Activated CD4-positive, alpha-beta T cell treated with anti-CD3 and anti-CD28 coated beads, Interleukin-2, amount 10 ng/mL, durations not matched to agents 7 days and 5 days (primary cell): Measurements from ENCODE around the gene NHLRC1. TPM values are rescaled to one million over a fixed set of nuclear protein-coding genes. Genes with fewer than 3 reads are reported as not detected.
"Not testable (repeated sequence)": the region's sequence is repeated elsewhere in the genome, so short reads cannot be mapped to it uniquely, and the experiment has no call there.

ENCODE experiments used
- CTCF ChIA-PET: fragments of 350-600 bp; sonication (Branson Sonifier 250); formaldehyde crosslinking; loops from one replicate; lab custom pipeline; 2021; ENCODE audit warnings: antibody characterized with exemption; lab: Charles Lee
- POLR2A ChIA-PET: fragments of 350-600 bp; sonication (Branson Sonifier 250); formaldehyde crosslinking; loops from one replicate; lab custom pipeline; 2021; ENCODE audit warnings: antibody characterized with exemption; lab: Charles Lee
- DNase-seq: peaks from one replicate; pipeline ENCODE4 v3.0.0-alpha.2; 2020
- H3K27ac Mint-ChIP-seq: one replicate; pipeline ENCODE4 v1.8.0; 2021; ENCODE audit warnings: mild to moderate bottlenecking, moderate library complexity, mixed read lengths
- H3K27me3 Mint-ChIP-seq: one replicate; pipeline ENCODE4 v1.8.0; 2021; ENCODE audit warnings: mixed read lengths
- H3K36me3 Mint-ChIP-seq: one replicate; pipeline ENCODE4 v1.8.0; 2021; ENCODE audit warnings: low read depth, mixed read lengths
- H3K4me1 Mint-ChIP-seq: one replicate; pipeline ENCODE4 v1.8.0; 2021; ENCODE audit warnings: mixed read lengths
- H3K4me3 Mint-ChIP-seq: one replicate; pipeline ENCODE4 v1.8.0; 2021; ENCODE audit warnings: mild to moderate bottlenecking, moderate library complexity, mixed read lengths
- H3K9me3 Mint-ChIP-seq: one replicate; pipeline ENCODE4 v1.8.0; 2021; ENCODE audit warnings: mixed read lengths
- total RNA-seq, 2 experiments: library from RNA; stranded (reverse); gene quantifications; one replicate each; pipeline ENCODE4 v1.2.3, GENCODE V29; 2021

NHLRC1 gene
- total RNA-seq, 2 experiments from 2014 or later, result 0.08 TPM; not detected in 1

DNA sequence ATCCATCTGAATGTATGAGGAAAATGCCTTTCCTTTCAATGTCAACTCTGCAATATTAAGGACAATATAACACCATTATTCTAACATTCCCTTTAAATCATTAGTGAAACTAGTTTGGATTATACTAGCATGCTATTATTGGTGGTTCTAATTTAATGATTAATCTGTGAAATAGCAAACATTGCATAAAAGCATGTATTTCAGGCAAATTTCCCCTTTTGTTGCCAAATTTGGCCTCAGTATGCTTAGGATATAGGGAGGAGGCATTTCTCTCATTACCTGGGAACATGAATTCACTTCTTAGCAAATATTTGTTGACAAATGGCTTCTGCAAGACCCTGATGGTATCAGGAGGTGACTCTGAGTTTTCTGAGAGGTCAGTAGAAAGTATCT, 30.8 kb upstream of the NHLRC1 start:
- Mint-ChIP-seq H3K27ac (no peak overlapping the region), H3K27me3 (no peaks in the 10 kb centered on the region), H3K4me1 (peaks cover 27% of the 10 kb centered on the region), H3K4me3 (no peak overlapping the region), H3K9me3 (no peaks in the 10 kb centered on the region), H3K36me3 (peaks cover 4% of the 10 kb centered on the region)
- no peak for DNase-seq
- POLR2A ChIA-PET, result interaction anchor here (0.6 kb wide), 1 partner anchor 1138 kb away, joined by 11 read pairs; no protein-coding TSS in a partner anchor
- CTCF ChIA-PET, result interaction anchor here (1.2 kb wide), 1 partner anchor 451 kb away, joined by 3 read pairs; no protein-coding TSS in a partner anchor

DNA sequence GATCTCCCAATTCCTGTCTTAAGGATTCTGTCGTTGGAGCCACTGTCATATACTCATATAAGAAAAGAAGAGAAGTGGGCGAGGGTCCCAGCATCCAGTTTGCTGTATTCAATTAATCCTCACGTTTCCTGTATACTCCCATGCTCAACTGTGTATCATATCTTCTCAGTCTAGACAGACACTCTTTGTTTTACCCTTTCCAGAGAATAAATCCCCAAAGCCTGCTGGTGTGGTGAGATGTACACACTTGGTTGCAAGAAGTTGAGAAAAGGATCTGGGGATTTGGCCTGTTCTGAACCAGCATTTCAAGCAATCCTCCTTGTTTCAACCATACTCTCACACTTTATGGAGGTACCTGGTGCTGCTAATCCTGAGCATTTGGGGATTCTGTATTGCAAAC, 29.3 kb upstream of the NHLRC1 start:
- CTCF ChIA-PET, result interaction anchor here (1.4 kb wide), 1 partner anchor 51 kb away, joined by 4 read pairs; no protein-coding TSS in a partner anchor
- no peak overlapping the region for H3K27ac Mint-ChIP-seq
- POLR2A ChIA-PET, result no interaction called here
- H3K9me3 Mint-ChIP-seq, result no peaks in the 10 kb centered on the region
- DNase-seq, result no peak
- no peaks in the 10 kb centered on the region for H3K27me3 Mint-ChIP-seq
- peaks cover 27% of the 10 kb centered on the region for H3K4me1 Mint-ChIP-seq
- H3K36me3 Mint-ChIP-seq, result peaks cover 4% of the 10 kb centered on the region
- H3K4me3 Mint-ChIP-seq, result no peak overlapping the region

DNA sequence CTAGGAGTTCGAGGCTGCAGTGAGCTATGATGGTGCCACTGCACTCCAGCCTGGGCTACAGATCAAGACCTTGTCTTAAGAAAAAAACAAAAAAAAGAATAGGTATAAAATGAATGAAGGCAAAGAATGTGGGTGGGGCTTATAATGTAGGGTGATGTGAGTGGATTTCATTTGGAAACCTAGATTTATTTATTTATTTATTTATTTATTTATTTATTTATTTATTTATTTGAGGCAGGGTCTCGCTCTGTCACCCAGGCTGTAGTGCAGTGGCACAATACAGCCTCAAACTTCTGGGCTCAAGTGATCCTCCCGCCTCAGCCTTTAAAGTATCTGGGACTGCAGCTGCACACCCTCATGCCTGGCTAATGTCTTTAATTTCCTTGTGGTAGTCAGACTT, 28.9 kb upstream of the NHLRC1 start:
- H3K27ac Mint-ChIP-seq, result not testable (repeated sequence)

DNA sequence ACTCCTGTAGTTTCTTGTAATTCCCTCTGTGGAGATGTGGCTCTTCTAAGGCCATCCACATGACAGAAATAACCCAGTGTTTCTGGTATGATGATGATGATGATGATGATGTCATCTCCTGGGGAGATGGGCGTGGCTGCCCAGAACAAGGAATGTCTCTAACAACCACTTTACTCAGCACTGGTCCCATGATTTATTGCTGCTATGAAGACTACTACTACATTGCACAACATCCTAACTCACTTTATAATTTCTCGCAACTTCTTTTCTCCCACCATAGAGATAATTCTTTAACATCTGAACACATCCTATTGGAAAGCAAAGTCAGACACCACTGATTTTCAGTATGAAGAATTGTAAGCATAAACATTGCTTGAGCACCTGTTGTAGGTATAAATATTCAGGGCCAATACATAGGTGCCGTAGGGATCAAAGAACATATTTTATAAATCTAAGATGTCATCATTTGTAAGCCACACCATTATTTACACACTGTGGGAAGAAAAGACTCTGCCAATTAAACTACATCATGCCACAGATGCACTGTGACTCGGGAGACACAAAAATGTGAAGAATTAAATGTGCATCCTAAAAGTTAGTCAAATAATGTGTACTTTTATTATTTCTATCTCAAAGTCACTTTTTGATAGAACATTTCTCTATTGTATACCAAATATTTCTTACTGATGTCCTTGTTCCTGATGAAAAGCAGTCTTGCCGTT, 26.0 kb upstream of the NHLRC1 start:
- H3K27me3 Mint-ChIP-seq, result no peaks in the 10 kb centered on the region
- no peak overlapping the region for H3K4me3 Mint-ChIP-seq
- ChIA-PET POLR2A (no interaction called here), CTCF (interaction anchor here (0.6 kb wide), 2 partner anchors 242 to 1009 kb away, joined by 3 to 7 read pairs; no protein-coding TSS in a partner anchor)
- peaks cover 8% of the 10 kb centered on the region for H3K4me1 Mint-ChIP-seq
- no peak overlapping the region for H3K27ac Mint-ChIP-seq
- peaks cover 2% of the 10 kb centered on the region for H3K36me3 Mint-ChIP-seq
- no peaks in the 10 kb centered on the region for H3K9me3 Mint-ChIP-seq
- DNase-seq, result no peak

More for the DNA sequence above, 28.9 kb upstream of the NHLRC1 start:
- CTCF ChIA-PET, result interaction anchor here (1.4 kb wide), 1 partner anchor 51 kb away, joined by 4 read pairs; no protein-coding TSS in a partner anchor
- H3K4me3 Mint-ChIP-seq, H3K27me3 Mint-ChIP-seq, H3K36me3 Mint-ChIP-seq, DNase-seq, POLR2A ChIA-PET, H3K9me3 Mint-ChIP-seq: not testable (repeated sequence)
- H3K4me1 Mint-ChIP-seq, result peaks cover 24% of the 10 kb centered on the region

DNA sequence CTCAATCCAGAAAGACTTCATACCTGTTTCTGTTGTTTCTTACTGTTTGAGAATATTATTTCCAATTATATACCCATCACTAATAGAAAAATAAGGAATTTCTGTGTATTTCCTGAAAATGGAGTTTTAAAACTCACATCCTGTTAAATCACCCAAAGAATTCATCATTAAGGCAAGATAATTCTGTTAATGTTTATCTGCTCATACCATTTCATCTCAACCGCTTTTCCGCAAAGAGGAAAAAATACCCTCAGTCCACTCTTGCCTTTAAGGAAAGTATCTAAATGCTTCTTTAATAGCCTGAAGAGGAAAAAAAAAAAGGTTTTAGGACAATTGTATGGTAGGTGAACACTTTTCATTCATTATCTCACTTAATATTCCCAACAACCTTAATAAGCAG, 25.1 kb upstream of the NHLRC1 start:
- Mint-ChIP-seq H3K36me3 (peaks cover 6% of the 10 kb centered on the region), H3K4me1 (peaks cover 2% of the 10 kb centered on the region), H3K9me3 (no peaks in the 10 kb centered on the region), H3K27ac (no peak overlapping the region), H3K27me3 (no peaks in the 10 kb centered on the region), H3K4me3 (no peak overlapping the region)
- CTCF ChIA-PET, result interaction anchor here (0.6 kb wide), 2 partner anchors 243 to 1010 kb away, joined by 3 to 7 read pairs; no protein-coding TSS in a partner anchor
- DNase-seq, result no peak
- POLR2A ChIA-PET, result no interaction called here

DNA sequence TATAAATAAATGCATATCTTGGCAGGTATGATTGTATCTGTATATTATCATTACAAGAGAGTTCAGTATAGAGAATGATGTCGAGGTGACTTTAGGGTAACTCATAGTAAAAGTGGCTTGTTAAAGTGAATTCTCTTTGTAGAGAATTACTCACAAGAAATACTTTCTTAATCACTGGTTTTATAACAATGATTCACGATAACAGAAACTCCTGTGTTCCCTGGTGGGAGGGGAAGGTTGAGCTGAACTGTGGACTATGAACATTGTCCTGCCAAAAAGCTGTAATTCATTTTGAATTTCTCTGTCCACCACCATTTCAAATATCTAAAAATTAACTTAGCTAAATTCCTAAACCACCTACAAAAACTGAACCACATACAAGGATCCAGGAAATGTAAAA, 24.7 kb upstream of the NHLRC1 start:
- Mint-ChIP-seq H3K36me3 (peaks cover 8% of the 10 kb centered on the region), H3K27ac (no peak overlapping the region), H3K9me3 (no peaks in the 10 kb centered on the region), H3K4me1 (no peaks in the 10 kb centered on the region), H3K4me3 (no peak overlapping the region), H3K27me3 (no peaks in the 10 kb centered on the region)
- ChIA-PET CTCF (no interaction called here), POLR2A (no interaction called here)
- DNase-seq, result no peak

DNA sequence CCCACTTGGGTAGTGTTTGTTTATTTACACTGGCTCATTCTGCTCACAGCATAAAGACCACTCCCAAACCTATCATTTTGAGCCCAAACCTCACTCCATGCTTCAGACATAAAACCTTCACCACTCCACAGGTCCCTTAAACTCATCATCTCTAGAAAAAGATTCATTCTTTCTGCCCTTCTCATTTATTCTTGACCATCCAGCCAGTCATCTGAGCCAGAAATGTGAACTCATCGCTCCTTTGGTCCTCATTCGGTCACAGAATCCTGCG, 20.0 kb upstream of the NHLRC1 start:
- Mint-ChIP-seq H3K4me3 (no peak overlapping the region), H3K4me1 (no peaks in the 10 kb centered on the region), H3K27ac (no peak overlapping the region), H3K36me3 (peaks cover 6% of the 10 kb centered on the region), H3K27me3 (no peaks in the 10 kb centered on the region), H3K9me3 (no peaks in the 10 kb centered on the region)
- ChIA-PET POLR2A (no interaction called here), CTCF (interaction anchor here (0.6 kb wide), 1 partner anchor 1294 kb away, joined by 3 read pairs; no protein-coding TSS in a partner anchor)
- no peak for DNase-seq

DNA sequence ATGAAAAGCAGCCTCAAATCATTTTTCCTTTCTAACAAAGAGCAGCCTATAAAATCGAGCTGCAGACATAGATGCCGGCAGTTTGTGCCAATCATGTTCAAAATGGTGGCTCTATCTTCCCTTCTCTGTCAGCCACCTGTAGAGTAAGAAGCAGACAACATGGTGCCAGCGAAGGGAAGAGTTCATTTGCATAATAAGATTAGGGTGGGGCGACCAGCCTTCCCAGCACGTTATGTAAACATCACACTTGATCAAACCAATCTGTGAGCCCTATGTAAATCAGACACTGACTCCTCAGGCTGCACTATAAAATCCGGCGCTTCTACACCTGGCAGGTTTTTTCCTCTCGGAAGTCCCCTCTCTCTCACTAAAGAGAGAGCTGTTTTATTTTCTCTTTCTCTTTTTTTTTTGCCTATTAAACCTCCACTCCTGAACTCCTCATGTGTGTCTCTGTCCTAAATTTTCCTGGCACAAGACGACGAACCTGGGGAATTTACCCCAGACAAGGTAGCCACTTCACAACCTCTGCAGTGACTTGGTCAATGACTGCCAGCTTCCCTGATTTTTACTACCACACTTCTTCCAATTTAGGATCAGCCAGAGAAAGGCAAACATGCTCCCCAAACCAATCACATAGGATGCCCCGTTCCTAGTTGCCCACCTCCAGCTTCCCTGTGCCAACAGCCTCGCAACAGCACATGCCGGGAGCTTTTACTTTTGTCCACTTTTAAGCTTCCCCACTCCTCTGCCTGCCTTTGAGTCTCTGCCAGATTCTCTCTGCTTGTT, 19.5 kb upstream of the NHLRC1 start:
- Mint-ChIP-seq H3K4me1 (no peaks in the 10 kb centered on the region), H3K9me3 (no peaks in the 10 kb centered on the region), H3K27ac (no peak overlapping the region), H3K4me3 (no peak overlapping the region), H3K36me3 (peaks cover 6% of the 10 kb centered on the region), H3K27me3 (no peaks in the 10 kb centered on the region)
- no peak for DNase-seq
- CTCF ChIA-PET, result interaction anchor here (0.6 kb wide), 1 partner anchor 1293 kb away, joined by 3 read pairs; no protein-coding TSS in a partner anchor
- POLR2A ChIA-PET, result no interaction called here

DNA sequence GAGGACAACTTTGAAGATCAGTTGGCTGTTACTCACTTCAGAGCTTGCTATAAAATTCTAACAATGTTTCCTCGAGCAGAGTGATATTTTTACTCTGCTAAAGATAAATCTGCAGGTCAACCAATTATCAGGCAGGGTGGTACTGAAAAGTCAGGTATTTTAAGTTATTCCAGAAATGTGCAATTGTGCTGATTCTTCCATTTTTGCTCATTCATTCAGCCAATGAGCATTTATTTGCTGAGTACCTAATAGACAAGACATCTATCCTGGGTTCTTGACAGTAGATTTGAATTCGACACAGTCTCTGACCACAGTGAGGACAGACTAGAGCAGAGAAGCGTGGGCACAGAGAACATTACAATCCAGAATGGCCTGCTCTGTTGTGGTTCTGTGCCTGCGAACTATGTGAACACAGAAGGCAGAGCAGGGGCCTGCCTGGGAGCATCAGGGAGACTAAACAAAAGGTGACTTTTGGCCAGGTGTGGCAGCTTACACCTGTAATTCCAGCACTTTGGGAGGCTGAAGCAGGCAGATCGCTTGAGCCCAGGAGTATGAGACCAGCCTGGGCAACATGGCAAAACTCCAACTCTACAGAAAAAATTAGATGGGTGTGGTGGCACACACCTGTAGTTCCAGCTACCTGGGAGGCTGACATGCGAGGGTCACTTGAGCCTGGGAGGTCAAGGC, 17.6 kb upstream of the NHLRC1 start:
- Mint-ChIP-seq H3K36me3 (peaks cover 8% of the 10 kb centered on the region), H3K27me3 (no peaks in the 10 kb centered on the region), H3K4me3 (no peak overlapping the region), H3K9me3 (no peaks in the 10 kb centered on the region), H3K27ac (no peak overlapping the region), H3K4me1 (peaks cover 2% of the 10 kb centered on the region)
- no peak for DNase-seq
- CTCF ChIA-PET, result no interaction called here
- POLR2A ChIA-PET, result no interaction called here

DNA sequence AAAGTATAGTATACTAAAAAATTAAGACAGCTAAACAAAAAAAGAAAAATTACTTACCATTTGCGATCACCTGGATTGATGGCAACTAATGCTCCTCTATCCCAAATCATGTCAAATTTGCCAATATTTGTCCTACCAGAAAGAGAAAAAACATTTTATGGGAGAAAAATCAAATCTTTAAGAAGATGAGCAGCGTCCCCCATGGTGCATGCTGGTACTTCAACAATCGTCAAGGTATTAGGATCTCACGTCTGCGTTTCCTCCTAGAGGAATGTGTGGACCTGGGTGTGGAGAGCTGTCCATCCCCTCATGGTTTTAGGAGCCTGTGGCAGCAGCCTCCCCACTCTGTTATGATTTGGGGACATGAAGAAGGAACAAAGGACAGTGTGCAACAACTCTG, 16.4 kb upstream of the NHLRC1 start:
- no peaks in the 10 kb centered on the region for H3K27me3 Mint-ChIP-seq
- peaks cover 10% of the 10 kb centered on the region for H3K36me3 Mint-ChIP-seq
- DNase-seq, result no peak
- POLR2A ChIA-PET, result no interaction called here
- CTCF ChIA-PET, result interaction anchor here (0.6 kb wide), 1 partner anchor 103 kb away, joined by 3 read pairs; no protein-coding TSS in a partner anchor
- peaks cover 7% of the 10 kb centered on the region for H3K4me1 Mint-ChIP-seq
- H3K9me3 Mint-ChIP-seq, result no peaks in the 10 kb centered on the region
- no peak overlapping the region for H3K27ac Mint-ChIP-seq
- H3K4me3 Mint-ChIP-seq, result no peak overlapping the region

DNA sequence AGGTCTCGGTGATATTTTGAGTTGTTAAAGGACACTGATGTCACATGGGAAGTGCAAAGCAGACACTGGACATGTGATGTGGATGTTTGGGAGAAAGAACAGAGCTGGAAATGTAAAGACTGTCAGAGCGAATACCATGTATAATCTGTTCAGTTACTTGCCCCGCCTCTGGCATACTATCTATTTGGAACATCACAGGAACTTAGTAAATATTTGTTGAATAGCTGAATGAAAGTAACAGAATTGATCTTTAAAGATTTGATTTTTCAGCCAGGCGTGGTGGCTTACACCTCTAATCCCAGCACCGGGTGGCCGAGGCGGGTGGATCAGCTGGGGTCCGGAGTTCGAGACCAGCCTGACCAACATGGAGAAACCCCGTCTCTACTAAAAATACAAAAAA, 13.8 kb upstream of the NHLRC1 start:
- no peak overlapping the region for H3K4me3 Mint-ChIP-seq
- peaks cover 7% of the 10 kb centered on the region for H3K4me1 Mint-ChIP-seq
- DNase-seq, result no peak
- H3K27ac Mint-ChIP-seq, result no peak overlapping the region
- ChIA-PET POLR2A (no interaction called here), CTCF (no interaction called here)
- H3K27me3 Mint-ChIP-seq, result no peaks in the 10 kb centered on the region
- no peaks in the 10 kb centered on the region for H3K9me3 Mint-ChIP-seq
- H3K36me3 Mint-ChIP-seq, result peaks cover 4% of the 10 kb centered on the region

DNA sequence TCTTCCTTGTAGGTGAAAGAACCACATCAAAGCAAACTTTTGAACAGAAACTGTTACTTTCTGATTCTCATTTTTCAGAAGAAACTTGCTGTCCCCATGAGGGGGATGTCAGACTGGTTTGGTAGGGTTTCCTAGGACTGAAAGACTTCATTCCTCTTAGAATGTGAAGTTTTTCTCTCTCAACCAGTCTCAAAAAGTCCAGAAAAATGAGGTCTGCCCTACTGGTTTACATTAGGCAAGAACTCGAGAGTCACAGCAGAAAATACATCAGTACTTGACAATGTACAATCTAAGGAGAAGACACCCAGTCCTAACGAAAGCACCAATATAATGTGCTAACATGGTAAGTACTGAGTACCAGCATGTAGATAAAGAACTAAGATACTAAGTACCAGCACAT, 12.7 kb upstream of the NHLRC1 start:
- Mint-ChIP-seq H3K4me1 (peaks cover 7% of the 10 kb centered on the region), H3K9me3 (no peaks in the 10 kb centered on the region), H3K27me3 (no peaks in the 10 kb centered on the region), H3K27ac (no peak overlapping the region), H3K36me3 (peaks cover 4% of the 10 kb centered on the region), H3K4me3 (no peak overlapping the region)
- ChIA-PET CTCF (interaction anchor here (0.6 kb wide), 1 partner anchor 1045 kb away, joined by 3 read pairs; no protein-coding TSS in a partner anchor), POLR2A (no interaction called here)
- no peak for DNase-seq
